DOHH2 (cell line): Measurements from ENCODE around the gene C1QTNF1.

Experiments
- H3F3A ChIP-seq: fragments of 200-600 bp; sonication (generic), shearing (Covaris generic); 2 replicates; pipeline ENCODE4 v1.6.0; 2016; ENCODE audit warnings: antibody characterized with exemption, mild to moderate bottlenecking; ENCODE audit not compliant: control insufficient read depth, insufficient read depth
- H3K27ac ChIP-seq: fragments of 200-600 bp; sonication (generic); 2 replicates; pipeline ENCODE4 v1.5.1; 2014; ENCODE audit warnings: low read depth, mild to moderate bottlenecking, low read length, moderate library complexity
- H3K27me3 ChIP-seq: fragments of 200-600 bp; sonication (generic); 2 replicates; pipeline ENCODE4 v1.6.1; 2014; ENCODE audit warnings: mild to moderate bottlenecking, low read length, mixed read lengths; ENCODE audit not compliant: control insufficient read depth
- H3K36me3 ChIP-seq: fragments of 200-600 bp; sonication (generic); 2 replicates; pipeline ENCODE4 v1.6.1; 2014; ENCODE audit warnings: mild to moderate bottlenecking, low read length, moderate library complexity, mixed read lengths; ENCODE audit not compliant: control insufficient read depth
- H3K4me1 ChIP-seq: fragments of 200-600 bp; sonication (generic); 2 replicates; pipeline ENCODE4 v1.6.1; 2014; ENCODE audit warnings: mild to moderate bottlenecking, low read length, mixed read lengths; ENCODE audit not compliant: control insufficient read depth
- H3K4me2 ChIP-seq: fragments of 200-600 bp; sonication (generic); 2 replicates; pipeline ENCODE4 v1.6.0; 2014; ENCODE audit warnings: mild to moderate bottlenecking, low read length, moderate library complexity
- H3K4me3 ChIP-seq: fragments of 200-600 bp; sonication (generic); 2 replicates; pipeline ENCODE4 v1.5.1; 2014; ENCODE audit warnings: mild to moderate bottlenecking, low read length, mixed read lengths
- H3K79me2 ChIP-seq: fragments of 200-600 bp; sonication (generic); 2 replicates; pipeline ENCODE4 v1.6.1; 2014; ENCODE audit warnings: mild to moderate bottlenecking, low read length, mixed read lengths; ENCODE audit not compliant: control insufficient read depth
- H3K9me2 ChIP-seq: fragments of 200-600 bp; sonication (generic); replicated peaks from 2 replicates; pipeline ENCODE4 v1.6.1; 2014; ENCODE audit warnings: mild to moderate bottlenecking, low read length, mixed read lengths; ENCODE audit not compliant: control insufficient read depth
- H3K9me3 ChIP-seq: fragments of 200-600 bp; sonication (generic); 2 replicates; pipeline ENCODE4 v1.6.1; 2014; ENCODE audit warnings: antibody characterized with exemption, low read length, mixed read lengths; ENCODE audit not compliant: control insufficient read depth, insufficient read depth
- H4K20me1 ChIP-seq: fragments of 200-600 bp; sonication (generic); 2 replicates; pipeline ENCODE4 v1.6.0; 2014; ENCODE audit warnings: low read depth, mild to moderate bottlenecking, antibody characterized with exemption, low read length, moderate library complexity; ENCODE audit not compliant: control insufficient read depth, insufficient read depth
- EZH2phosphoT487 ChIP-seq: fragments of 200-600 bp; sonication (generic); IDR thresholded peaks from 2 replicates; pipeline ENCODE4 v1.6.1; 2017; ENCODE audit warnings: borderline replicate concordance, mild to moderate bottlenecking, antibody characterized with exemption, low read length, moderate library complexity, mixed read lengths
- TF ChIP-seq, protein P1 (sequence below): fragments of 200-600 bp; sonication (generic); IDR thresholded peaks from one replicate; pipeline ENCODE4 v1.5.1; 2014; ENCODE audit warnings: antibody characterized with exemption, mild to moderate bottlenecking, low read depth, low read length; ENCODE audit not compliant: poor library complexity, severe bottlenecking

The C1QTNF1 gene

DNA sequence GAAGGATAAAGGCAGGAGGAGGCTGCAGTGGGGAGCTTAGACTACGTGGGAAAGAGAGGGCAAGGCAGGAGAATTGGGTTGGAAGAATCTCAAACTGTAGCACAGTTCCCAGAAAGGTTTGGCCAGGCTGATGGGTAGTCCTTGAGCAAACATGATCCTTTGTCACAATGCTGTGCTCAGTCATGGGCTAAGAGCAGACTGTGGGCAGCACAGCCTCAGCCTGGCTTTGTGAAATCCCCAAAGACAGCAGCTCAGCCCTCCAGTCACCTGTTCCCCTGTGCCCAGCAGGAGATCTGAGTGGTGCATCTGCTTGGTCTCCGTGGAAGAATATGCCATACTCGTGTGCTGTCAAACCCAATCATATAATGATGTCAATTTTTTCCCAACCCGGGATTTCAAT, 40.1 kb downstream of the C1QTNF1 start:
- H4K20me1 ChIP-seq, result no peaks in the 10 kb centered on the region
- H3K27me3 ChIP-seq, result no peaks in the 10 kb centered on the region
- no peak overlapping the region for H3K4me2 ChIP-seq
- H3K36me3 ChIP-seq, result no peaks in the 10 kb centered on the region
- H3K9me3 ChIP-seq, result no peaks in the 10 kb centered on the region
- no peaks in the 10 kb centered on the region for H3K4me1 ChIP-seq
- H3F3A ChIP-seq, result no peaks in the 10 kb centered on the region
- TF ChIP-seq EZH2phosphoT487, result no peak
- TF ChIP-seq, protein P1, sequence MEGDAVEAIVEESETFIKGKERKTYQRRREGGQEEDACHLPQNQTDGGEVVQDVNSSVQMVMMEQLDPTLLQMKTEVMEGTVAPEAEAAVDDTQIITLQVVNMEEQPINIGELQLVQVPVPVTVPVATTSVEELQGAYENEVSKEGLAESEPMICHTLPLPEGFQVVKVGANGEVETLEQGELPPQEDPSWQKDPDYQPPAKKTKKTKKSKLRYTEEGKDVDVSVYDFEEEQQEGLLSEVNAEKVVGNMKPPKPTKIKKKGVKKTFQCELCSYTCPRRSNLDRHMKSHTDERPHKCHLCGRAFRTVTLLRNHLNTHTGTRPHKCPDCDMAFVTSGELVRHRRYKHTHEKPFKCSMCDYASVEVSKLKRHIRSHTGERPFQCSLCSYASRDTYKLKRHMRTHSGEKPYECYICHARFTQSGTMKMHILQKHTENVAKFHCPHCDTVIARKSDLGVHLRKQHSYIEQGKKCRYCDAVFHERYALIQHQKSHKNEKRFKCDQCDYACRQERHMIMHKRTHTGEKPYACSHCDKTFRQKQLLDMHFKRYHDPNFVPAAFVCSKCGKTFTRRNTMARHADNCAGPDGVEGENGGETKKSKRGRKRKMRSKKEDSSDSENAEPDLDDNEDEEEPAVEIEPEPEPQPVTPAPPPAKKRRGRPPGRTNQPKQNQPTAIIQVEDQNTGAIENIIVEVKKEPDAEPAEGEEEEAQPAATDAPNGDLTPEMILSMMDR, result no peak
- H3K4me3 ChIP-seq, result no peak overlapping the region
- no peaks in the 10 kb centered on the region for H3K79me2 ChIP-seq
- H3K9me2 ChIP-seq, result no peaks in the 10 kb centered on the region
- H3K27ac ChIP-seq, result no peak overlapping the region

DNA sequence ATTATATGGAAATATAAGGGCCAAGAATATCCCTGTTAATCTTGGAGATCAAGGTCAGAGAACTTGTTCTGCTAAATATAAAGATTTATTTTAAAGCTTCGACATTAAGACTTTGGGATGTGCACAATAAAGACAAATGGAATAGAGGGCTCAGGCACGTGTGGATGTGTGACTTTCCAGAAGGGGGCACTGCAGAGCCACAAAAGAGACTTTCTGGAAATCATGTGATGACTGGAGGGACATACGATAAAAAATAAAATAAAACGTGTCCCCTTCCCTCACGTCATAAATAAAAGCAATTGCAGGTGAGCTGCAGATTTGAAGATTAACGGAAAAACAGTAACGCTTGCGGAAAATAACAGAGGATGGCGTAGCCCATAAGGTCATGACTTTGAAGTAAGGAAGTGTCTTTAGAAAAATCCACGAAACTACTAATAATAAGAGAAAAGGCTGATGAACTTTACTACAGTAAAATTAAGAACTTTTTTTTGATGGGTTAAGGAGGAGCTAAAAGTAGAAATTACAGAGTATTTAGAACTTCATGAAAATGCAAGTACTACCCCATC, 41.2 kb downstream of the C1QTNF1 start:
- no peak overlapping the region for H3K4me3 ChIP-seq
- no peaks in the 10 kb centered on the region for H4K20me1 ChIP-seq
- H3K79me2 ChIP-seq, result no peaks in the 10 kb centered on the region
- H3F3A ChIP-seq, result no peaks in the 10 kb centered on the region
- no peak overlapping the region for H3K4me2 ChIP-seq
- H3K27ac ChIP-seq, result no peak overlapping the region
- no peaks in the 10 kb centered on the region for H3K27me3 ChIP-seq
- no peaks in the 10 kb centered on the region for H3K9me2 ChIP-seq
- no peaks in the 10 kb centered on the region for H3K4me1 ChIP-seq
- H3K9me3 ChIP-seq, result no peaks in the 10 kb centered on the region
- no peak for TF ChIP-seq EZH2phosphoT487
- TF ChIP-seq, protein P1, result peak; percentile 57
- H3K36me3 ChIP-seq, result no peaks in the 10 kb centered on the region

GRCh38 chr17:79066963-79067362, 43.0 kb downstream of the C1QTNF1 start:
- Histone ChIP-seq H4K20me1 (no peaks in the 10 kb centered on the region), H3K4me2 (no peak overlapping the region), H3K9me2 (no peaks in the 10 kb centered on the region), H3K79me2 (no peaks in the 10 kb centered on the region), H3K27ac (no peak overlapping the region), H3K9me3 (no peaks in the 10 kb centered on the region), H3K36me3 (no peaks in the 10 kb centered on the region), H3K4me3 (no peak overlapping the region), H3K27me3 (no peaks in the 10 kb centered on the region), H3K4me1 (no peaks in the 10 kb centered on the region), H3F3A (no peaks in the 10 kb centered on the region)
- TF ChIP-seq EZH2phosphoT487, result no peak
- TF ChIP-seq, protein P1, result no peak
